BE2C (cell line): ENCODE results near the gene TENM4.

ENCODE experiments used
- DNase-seq: peaks from one replicate; pipeline ENCODE4 v3.0.0-alpha.2; 2020
- H3K27me3 ChIP-seq: fragments of 250-450 bp; sonication (Bioruptor Pico); 2 replicates; pipeline ENCODE4 v1.5.1; 2020; ENCODE audit warnings: mild to moderate bottlenecking
- H3K36me3 ChIP-seq: fragments of 250-450 bp; sonication (Bioruptor Pico); 2 replicates; pipeline ENCODE4 v1.5.1; 2020; ENCODE audit warnings: mild to moderate bottlenecking
- H3K4me1 ChIP-seq: fragments of 250-450 bp; sonication (Bioruptor Pico); 2 replicates; pipeline ENCODE4 v1.5.1; 2020
- H3K4me3 ChIP-seq: 2 replicates; pipeline ENCODE4 v1.5.1; 2011; ENCODE audit warnings: low read depth, low read length
- H3K9me3 ChIP-seq: fragments of 250-450 bp; sonication (Bioruptor Pico); 2 replicates; pipeline ENCODE4 v1.5.1; 2020
- TF ChIP-seq, protein P1 (sequence below): IDR thresholded peaks from 2 replicates; pipeline ENCODE4 v1.5.1; 2012; ENCODE audit warnings: mild to moderate bottlenecking, low read depth, low read length

TENM4 gene

DNA sequence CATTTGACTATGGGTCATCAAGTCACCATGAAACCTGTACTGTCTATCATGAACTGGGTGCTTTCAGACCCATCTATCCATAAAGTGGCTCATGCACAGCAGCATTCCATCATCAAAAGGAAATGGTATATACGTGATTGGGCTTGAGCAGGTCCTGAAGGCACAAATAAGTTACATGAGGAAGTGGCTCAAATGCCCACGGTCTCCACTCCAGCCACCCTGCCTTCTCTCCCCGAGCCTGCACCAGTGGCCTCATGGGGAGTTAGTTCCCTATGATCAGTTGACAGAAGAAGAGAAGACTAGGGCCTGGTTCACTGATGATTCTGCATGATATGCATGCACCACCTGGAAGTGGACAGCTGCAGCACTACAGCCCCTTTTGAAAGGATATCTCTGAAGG lies 312.5 kb downstream of the TENM4 start:
- Histone ChIP-seq H3K27me3 (no peaks in the 10 kb centered on the region), H3K4me1 (peaks cover 3% of the 10 kb centered on the region; the same call in 1 of the 2 replicates), H3K4me3 (no peak overlapping the region), H3K36me3 (no peaks in the 10 kb centered on the region), H3K9me3 (no peaks in the 10 kb centered on the region)
- TF ChIP-seq, protein P1, sequence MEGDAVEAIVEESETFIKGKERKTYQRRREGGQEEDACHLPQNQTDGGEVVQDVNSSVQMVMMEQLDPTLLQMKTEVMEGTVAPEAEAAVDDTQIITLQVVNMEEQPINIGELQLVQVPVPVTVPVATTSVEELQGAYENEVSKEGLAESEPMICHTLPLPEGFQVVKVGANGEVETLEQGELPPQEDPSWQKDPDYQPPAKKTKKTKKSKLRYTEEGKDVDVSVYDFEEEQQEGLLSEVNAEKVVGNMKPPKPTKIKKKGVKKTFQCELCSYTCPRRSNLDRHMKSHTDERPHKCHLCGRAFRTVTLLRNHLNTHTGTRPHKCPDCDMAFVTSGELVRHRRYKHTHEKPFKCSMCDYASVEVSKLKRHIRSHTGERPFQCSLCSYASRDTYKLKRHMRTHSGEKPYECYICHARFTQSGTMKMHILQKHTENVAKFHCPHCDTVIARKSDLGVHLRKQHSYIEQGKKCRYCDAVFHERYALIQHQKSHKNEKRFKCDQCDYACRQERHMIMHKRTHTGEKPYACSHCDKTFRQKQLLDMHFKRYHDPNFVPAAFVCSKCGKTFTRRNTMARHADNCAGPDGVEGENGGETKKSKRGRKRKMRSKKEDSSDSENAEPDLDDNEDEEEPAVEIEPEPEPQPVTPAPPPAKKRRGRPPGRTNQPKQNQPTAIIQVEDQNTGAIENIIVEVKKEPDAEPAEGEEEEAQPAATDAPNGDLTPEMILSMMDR = no peak
- DNase-seq = no peak

DNA sequence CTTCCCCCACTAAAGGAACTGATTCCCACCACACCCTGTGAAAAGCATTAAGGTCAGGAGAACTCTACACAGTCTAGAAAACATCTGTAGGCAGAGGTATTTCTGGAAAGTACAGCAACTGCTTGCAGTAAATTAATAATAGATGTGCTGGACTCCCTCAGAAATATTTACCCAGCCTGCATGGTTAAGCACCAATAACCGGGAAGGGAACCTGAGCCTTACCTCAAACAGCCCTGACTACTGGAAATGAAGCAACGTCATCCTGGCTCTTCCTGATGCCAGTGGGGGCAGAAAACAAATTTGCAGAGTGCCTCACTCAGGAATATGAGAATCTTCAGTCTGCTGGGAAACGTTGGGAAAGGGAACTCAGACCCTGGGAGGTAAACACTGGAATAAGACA lies 318.1 kb downstream of the TENM4 start:
- DNase-seq = no peak
- Histone ChIP-seq H3K27me3 (no peaks in the 10 kb centered on the region), H3K4me1 (peaks cover 18% of the 10 kb centered on the region), H3K36me3 (no peaks in the 10 kb centered on the region), H3K9me3 (no peaks in the 10 kb centered on the region), H3K4me3 (no peak overlapping the region)
- TF ChIP-seq, protein P1 = no peak

DNA sequence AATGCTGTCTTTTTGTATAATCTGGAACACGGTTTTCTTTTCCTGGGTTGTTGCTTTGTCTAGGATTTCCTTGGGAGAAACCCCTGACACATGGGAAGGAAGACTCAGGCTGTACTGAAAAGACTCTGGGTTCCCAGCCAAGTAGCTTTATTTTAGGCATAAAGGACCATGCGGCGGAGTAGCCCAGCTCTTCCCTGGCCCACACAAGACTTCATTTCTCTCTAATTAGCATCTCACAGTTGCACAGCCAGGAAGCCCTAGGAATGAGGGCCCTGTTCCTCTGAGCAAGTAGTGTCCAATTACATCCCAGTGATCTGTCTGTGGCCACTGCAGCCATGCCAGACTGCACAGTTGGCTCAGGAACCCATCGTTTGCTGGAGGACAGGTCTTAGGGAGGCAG lies 319.5 kb downstream of the TENM4 start:
- DNase-seq = no peak
- H3K4me3 ChIP-seq = no peak overlapping the region
- peaks cover 18% of the 10 kb centered on the region for H3K4me1 ChIP-seq
- TF ChIP-seq, protein P1 = no peak
- no peaks in the 10 kb centered on the region for H3K27me3 ChIP-seq
- no peaks in the 10 kb centered on the region for H3K36me3 ChIP-seq
- H3K9me3 ChIP-seq = no peaks in the 10 kb centered on the region

GRCh38 chr11:79119491-79120284 lies 321.1 kb downstream of the TENM4 start:
- Histone ChIP-seq H3K36me3 (no peaks in the 10 kb centered on the region), H3K9me3 (no peaks in the 10 kb centered on the region), H3K27me3 (no peaks in the 10 kb centered on the region), H3K4me1 (peaks cover 16% of the 10 kb centered on the region), H3K4me3 (no peak overlapping the region)
- TF ChIP-seq, protein P1 = no peak
- DNase-seq = peak; percentile 93

DNA sequence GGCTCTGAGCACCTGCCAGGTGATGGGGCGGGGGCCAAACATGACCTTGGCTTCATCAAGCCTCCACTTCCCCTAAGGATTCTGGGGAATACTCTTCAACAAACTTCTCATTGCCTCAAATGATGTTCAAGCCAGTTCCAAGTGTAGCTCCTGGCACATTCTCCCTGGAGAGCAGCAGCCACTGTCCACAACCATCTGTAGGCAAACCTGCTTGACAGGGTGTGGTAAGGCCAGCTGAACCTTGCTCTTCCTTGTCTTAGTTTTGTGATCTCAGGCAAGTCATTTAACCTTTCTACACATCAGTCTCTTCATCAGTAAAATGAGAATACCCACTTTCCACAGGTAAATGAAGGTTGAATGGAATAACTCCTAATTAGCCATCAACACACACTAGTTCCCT lies 323.3 kb downstream of the TENM4 start:
- Histone ChIP-seq H3K27me3 (no peaks in the 10 kb centered on the region), H3K36me3 (no peaks in the 10 kb centered on the region), H3K9me3 (no peaks in the 10 kb centered on the region), H3K4me1 (peaks cover 16% of the 10 kb centered on the region), H3K4me3 (no peak overlapping the region)
- DNase-seq = no peak
- TF ChIP-seq, protein P1 = no peak

DNA sequence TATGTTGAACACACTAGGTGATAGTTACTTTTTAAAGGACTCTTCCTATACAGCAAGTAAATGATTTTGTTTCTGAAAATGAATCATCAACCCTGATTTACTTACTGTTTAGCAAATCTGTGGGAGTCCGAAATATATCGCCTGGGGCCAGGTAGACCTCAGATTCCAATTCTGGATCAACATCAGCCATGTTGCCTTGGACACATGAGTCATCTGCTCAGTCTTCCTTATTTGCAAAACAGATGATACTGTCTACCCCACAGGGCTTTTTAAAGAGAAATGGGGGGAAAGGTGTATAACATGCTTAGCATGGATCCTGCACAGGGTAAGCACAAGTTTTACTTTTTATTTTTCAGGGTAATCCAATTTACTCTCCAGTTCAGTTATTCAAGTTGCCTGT lies 324.2 kb downstream of the TENM4 start:
- DNase-seq = no peak
- H3K4me3 ChIP-seq = no peak overlapping the region
- H3K9me3 ChIP-seq = no peaks in the 10 kb centered on the region
- no peaks in the 10 kb centered on the region for H3K27me3 ChIP-seq
- H3K36me3 ChIP-seq = no peaks in the 10 kb centered on the region
- peaks cover 16% of the 10 kb centered on the region for H3K4me1 ChIP-seq
- TF ChIP-seq, protein P1 = no peak
